Fibroblast of lung (primary cell): ENCODE measurements around the gene ARSK. TPM values are rescaled to one million over a fixed set of nuclear protein-coding genes. Genes with fewer than 3 reads are reported as not detected.

Experiments used
- DNase-seq, 2 donors: peaks; one replicate each; pipeline versions ENCODE4 v3.0.0 to v3.0.0-alpha.2; 2010; ENCODE audit warnings: low read depth in 2 of 2
- H2AFZ ChIP-seq: 2 replicates; pipeline ENCODE4 v1.5.1; 2012; ENCODE audit warnings: low read length, control low read depth, inconsistent platforms
- H3K27ac ChIP-seq: 2 replicates; pipeline ENCODE4 v1.5.1; 2011; ENCODE audit warnings: low read length, control low read depth; ENCODE audit not compliant: insufficient read depth
- H3K27me3 ChIP-seq: 2 replicates; pipeline ENCODE4 v1.5.1; 2011; ENCODE audit warnings: mild to moderate bottlenecking, low read length; ENCODE audit not compliant: control insufficient read depth, insufficient read depth
- H3K36me3 ChIP-seq: 2 replicates; pipeline ENCODE4 v1.5.1; 2011; ENCODE audit warnings: low read length; ENCODE audit not compliant: control insufficient read depth, insufficient read depth
- H3K4me1 ChIP-seq: 2 replicates; pipeline ENCODE4 v1.5.1; 2011; ENCODE audit warnings: low read length; ENCODE audit not compliant: control insufficient read depth, insufficient read depth; ENCODE audit errors: extremely low read depth
- H3K4me2 ChIP-seq: 2 replicates; pipeline ENCODE4 v1.5.1; 2011; ENCODE audit warnings: low read length, control low read depth; ENCODE audit not compliant: insufficient read depth; ENCODE audit errors: extremely low read depth
- H3K4me3 ChIP-seq, 4 experiments: fragments of 200-600 bp in 1 of 4; sonication (generic) in 1 of 4; replicated peaks in 1 of 4; 2 replicates each; pipeline ENCODE4 v1.5.1; 2011 to 2016; ENCODE audit warnings: low read length in 4 of 4, low read depth in 3 of 4, mild to moderate bottlenecking in 3 of 4, control low read depth in 2 of 4, inconsistent platforms in 1 of 4, mixed read lengths in 1 of 4; ENCODE audit not compliant: insufficient read depth in 1 of 4; ENCODE audit errors: control extremely low read depth in 1 of 4
- H3K79me2 ChIP-seq: 2 replicates; pipeline ENCODE4 v1.5.1; 2012; ENCODE audit warnings: mild to moderate bottlenecking, low read length, inconsistent platforms; ENCODE audit not compliant: control insufficient read depth, insufficient read depth
- H3K9ac ChIP-seq: 2 replicates; pipeline ENCODE4 v1.5.1; 2011; ENCODE audit warnings: mild to moderate bottlenecking, low read length, control low read depth; ENCODE audit not compliant: insufficient read depth
- H3K9me3 ChIP-seq: 2 replicates; pipeline ENCODE4 v1.5.1; 2012; ENCODE audit warnings: low read depth, low read length; ENCODE audit not compliant: control insufficient read depth, insufficient read depth
- H4K20me1 ChIP-seq: 2 replicates; pipeline ENCODE4 v1.5.1; 2011; ENCODE audit warnings: low read length; ENCODE audit not compliant: control insufficient read depth, insufficient read depth; ENCODE audit errors: extremely low read depth
- CTCF ChIP-seq, 2 donors: IDR thresholded peaks in 1 of 2; conservative IDR thresholded peaks in 1 of 2; 1 replicate in 1 of 2; 2 replicates in 1 of 2; pipeline ENCODE4 v1.5.1; 2011 to 2012; ENCODE audit warnings: low read length in 2 of 2, control low read depth in 1 of 2, inconsistent platforms in 1 of 2, low read depth in 1 of 2, mild to moderate bottlenecking in 1 of 2
- EZH2 ChIP-seq: IDR thresholded peaks from 2 replicates; pipeline ENCODE4 v1.5.1; 2012; ENCODE audit warnings: low read length, control low read depth, mild to moderate bottlenecking; ENCODE audit errors: missing control alignments
- polyA plus RNA-seq, 2 donors: library from polyadenylated mRNA; depleted of rRNA in 1 of 2; stranded (reverse) in 1 of 2; unstranded in 1 of 2; fragments of >200 nt; gene quantifications; 2 replicates each; pipeline ENCODE4 v1.2.1, GENCODE V29; 2011 to 2012; ENCODE audit warnings: missing spikeins in 1 of 2
- total RNA-seq: library from RNA; depleted of rRNA; stranded (reverse); fragments of >200 nt; gene quantifications from 2 replicates; pipeline ENCODE4 v1.2.1, GENCODE V29; 2014

The ARSK gene
- total and polyA plus RNA-seq, 2 donors (not counting 1 experiment from before 2014, with no cell fraction given): 19.3 to 37.3 TPM

GRCh38 chr5:95649842-95650620, 95.1 kb downstream of the ARSK start:
- Histone ChIP-seq H3K9ac (no peak overlapping the region), H3K4me3 (no peak overlapping the region), H3K27ac (no peak overlapping the region), H2AFZ (no peak overlapping the region), H3K36me3 (no peaks in the 10 kb centered on the region), H4K20me1 (no peaks in the 10 kb centered on the region), H3K4me2 (no peak overlapping the region), H3K27me3 (no peaks in the 10 kb centered on the region), H3K79me2 (no peaks in the 10 kb centered on the region), H3K4me1 (peaks cover 2% of the 10 kb centered on the region), H3K9me3 (no peaks in the 10 kb centered on the region)
- TF ChIP-seq EZH2 (no peak), CTCF (conservative IDR thresholded peaks at IDR 0.05 in 1 of 2, IDR thresholded peaks at IDR 0.05 in 1 of 2; ENCODE audit: low read depth in 1 of 2, low read length in 2 of 2) (no peak)
- no peak for DNase-seq

DNA sequence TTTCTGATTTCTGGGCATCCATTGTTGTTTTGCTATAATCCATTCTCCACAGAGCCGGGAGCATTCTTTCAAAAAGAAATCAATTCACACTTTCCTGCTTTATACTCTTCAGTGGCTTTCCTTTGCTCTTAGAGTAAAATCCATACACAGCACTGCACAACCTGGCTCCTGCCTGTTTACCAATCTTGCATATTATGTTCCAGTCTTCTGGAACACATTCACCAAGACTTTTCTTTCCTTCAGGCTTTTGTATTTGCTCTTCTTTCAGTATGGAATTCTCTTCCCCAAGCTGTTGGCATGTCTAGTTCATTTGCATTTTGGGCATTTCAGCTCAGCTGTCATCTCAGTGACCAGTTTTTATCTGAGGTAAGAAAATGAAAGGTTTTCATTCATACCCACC, 97.9 kb downstream of the ARSK start:
- Histone ChIP-seq H2AFZ (no peak overlapping the region), H4K20me1 (no peaks in the 10 kb centered on the region), H3K4me3 (no peak overlapping the region), H3K79me2 (no peaks in the 10 kb centered on the region), H3K9ac (no peak overlapping the region), H3K4me2 (no peak overlapping the region), H3K9me3 (no peaks in the 10 kb centered on the region), H3K27ac (no peak overlapping the region), H3K36me3 (no peaks in the 10 kb centered on the region), H3K27me3 (no peaks in the 10 kb centered on the region), H3K4me1 (peaks cover under 1% of the 10 kb centered on the region)
- no peak for TF ChIP-seq CTCF (conservative IDR thresholded peaks at IDR 0.05 in 1 of 2, IDR thresholded peaks at IDR 0.05 in 1 of 2; ENCODE audit: low read depth in 1 of 2, low read length in 2 of 2)
- TF ChIP-seq EZH2: no peak
- DNase-seq: no peak

DNA sequence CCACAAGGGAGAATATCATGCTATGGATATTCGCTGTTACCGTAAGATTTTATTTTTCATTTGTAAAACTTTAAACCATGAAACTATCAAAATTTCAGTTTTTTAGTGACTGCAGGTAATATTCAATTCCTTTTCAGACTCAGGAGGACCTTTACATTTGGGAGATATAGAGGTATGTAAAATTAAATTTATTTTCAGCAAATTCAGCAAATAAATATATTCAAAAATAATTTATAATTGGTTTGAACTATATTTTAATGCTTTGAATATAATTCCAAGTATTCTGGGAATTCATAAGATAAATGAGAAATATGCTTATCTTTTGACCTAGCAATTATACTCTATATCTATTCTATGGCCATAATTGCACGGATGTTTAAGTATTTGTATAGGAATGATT, 99.3 kb downstream of the ARSK start:
- no peak overlapping the region for H3K9ac ChIP-seq
- no peaks in the 10 kb centered on the region for H3K4me1 ChIP-seq
- H3K79me2 ChIP-seq: no peaks in the 10 kb centered on the region
- H3K27ac ChIP-seq: no peak overlapping the region
- H3K9me3 ChIP-seq: no peaks in the 10 kb centered on the region
- no peaks in the 10 kb centered on the region for H4K20me1 ChIP-seq
- DNase-seq: no peak
- no peaks in the 10 kb centered on the region for H3K27me3 ChIP-seq
- TF ChIP-seq EZH2 (no peak), CTCF (conservative IDR thresholded peaks at IDR 0.05 in 1 of 2, IDR thresholded peaks at IDR 0.05 in 1 of 2; ENCODE audit: low read depth in 1 of 2, low read length in 2 of 2) (no peak)
- H2AFZ ChIP-seq: no peak overlapping the region
- no peak overlapping the region for H3K4me3 ChIP-seq
- H3K36me3 ChIP-seq: no peaks in the 10 kb centered on the region
- no peak overlapping the region for H3K4me2 ChIP-seq

Other genes starting within 250 kb of the ARSK start
- not detected in 2 replicates for gene FAM81B, start 163.7 kb upstream of the ARSK start, total RNA-seq
- gene FAM81B, start 163.7 kb upstream of the ARSK start, polyA plus RNA-seq: not detected in 2 replicates
- gene SKIC3, start 124 bp upstream of the ARSK start, total RNA-seq: 120 and 152 TPM in 2 replicates
- 70.8 and 105 TPM in 2 replicates for gene SKIC3, start 124 bp upstream of the ARSK start, polyA plus RNA-seq
- gene GPR150, start 65.0 kb downstream of the ARSK start, total RNA-seq: under 0.01 and 0.33 TPM in 2 replicates
- gene GPR150, start 65.0 kb downstream of the ARSK start, polyA plus RNA-seq: 0.23 and 0.43 TPM in 2 replicates
- gene RFESD, start 91.7 kb downstream of the ARSK start, total RNA-seq: 3.1 and 4.8 TPM in 2 replicates
- gene RFESD, start 91.7 kb downstream of the ARSK start, polyA plus RNA-seq: 2.7 TPM in 2 replicates
- gene SPATA9, start 127.9 kb downstream of the ARSK start, total RNA-seq: 0.51 and 0.66 TPM in 2 replicates
- 0.75 and 1.7 TPM in 2 replicates for gene SPATA9, start 127.9 kb downstream of the ARSK start, polyA plus RNA-seq
- gene RHOBTB3, start 176.2 kb downstream of the ARSK start, total RNA-seq: 222 and 337 TPM in 2 replicates
- 188 and 338 TPM in 2 replicates for gene RHOBTB3, start 176.2 kb downstream of the ARSK start, polyA plus RNA-seq